AG09309 (cell line): ENCODE data around the gene ARHGEF38.

ENCODE experiments used
- DNase-seq: peaks from one replicate; pipeline ENCODE4 v3.0.0-alpha.2; 2010; ENCODE audit warnings: low read depth
- H3K4me3 ChIP-seq: 2 replicates; pipeline ENCODE4 v1.5.1; 2011; ENCODE audit warnings: mild to moderate bottlenecking, low read depth, low read length, moderate library complexity; ENCODE audit not compliant: control insufficient read depth
- TF ChIP-seq, protein P1 (sequence below): IDR thresholded peaks from 2 replicates; pipeline ENCODE4 v1.5.1; 2011; ENCODE audit warnings: mild to moderate bottlenecking, low read depth, low read length, inconsistent platforms; ENCODE audit not compliant: insufficient read depth, control insufficient read depth; ENCODE audit errors: missing control alignments

ARHGEF38 gene

GRCh38 chr4:105543346-105543745 is 9.1 kb upstream of the ARHGEF38 start:
- no peak for DNase-seq
- no peak overlapping the region for H3K4me3 ChIP-seq
- TF ChIP-seq, protein P1, sequence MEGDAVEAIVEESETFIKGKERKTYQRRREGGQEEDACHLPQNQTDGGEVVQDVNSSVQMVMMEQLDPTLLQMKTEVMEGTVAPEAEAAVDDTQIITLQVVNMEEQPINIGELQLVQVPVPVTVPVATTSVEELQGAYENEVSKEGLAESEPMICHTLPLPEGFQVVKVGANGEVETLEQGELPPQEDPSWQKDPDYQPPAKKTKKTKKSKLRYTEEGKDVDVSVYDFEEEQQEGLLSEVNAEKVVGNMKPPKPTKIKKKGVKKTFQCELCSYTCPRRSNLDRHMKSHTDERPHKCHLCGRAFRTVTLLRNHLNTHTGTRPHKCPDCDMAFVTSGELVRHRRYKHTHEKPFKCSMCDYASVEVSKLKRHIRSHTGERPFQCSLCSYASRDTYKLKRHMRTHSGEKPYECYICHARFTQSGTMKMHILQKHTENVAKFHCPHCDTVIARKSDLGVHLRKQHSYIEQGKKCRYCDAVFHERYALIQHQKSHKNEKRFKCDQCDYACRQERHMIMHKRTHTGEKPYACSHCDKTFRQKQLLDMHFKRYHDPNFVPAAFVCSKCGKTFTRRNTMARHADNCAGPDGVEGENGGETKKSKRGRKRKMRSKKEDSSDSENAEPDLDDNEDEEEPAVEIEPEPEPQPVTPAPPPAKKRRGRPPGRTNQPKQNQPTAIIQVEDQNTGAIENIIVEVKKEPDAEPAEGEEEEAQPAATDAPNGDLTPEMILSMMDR, result no peak

GRCh38 chr4:105543881-105544280 is 8.5 kb upstream of the ARHGEF38 start:
- TF ChIP-seq, protein P1, result no peak
- H3K4me3 ChIP-seq, result no peak overlapping the region
- no peak for DNase-seq

GRCh38 chr4:105544520-105545286 is 7.7 kb upstream of the ARHGEF38 start:
- TF ChIP-seq, protein P1, result no peak
- no peak for DNase-seq
- H3K4me3 ChIP-seq, result no peak overlapping the region

GRCh38 chr4:105546086-105546485 is 6.3 kb upstream of the ARHGEF38 start:
- no peak for DNase-seq
- TF ChIP-seq, protein P1, result no peak
- no peak overlapping the region for H3K4me3 ChIP-seq

GRCh38 chr4:105547769-105548168 is 4.7 kb upstream of the ARHGEF38 start:
- no peak for DNase-seq
- no peak overlapping the region for H3K4me3 ChIP-seq
- TF ChIP-seq, protein P1, result no peak

- TF ChIP-seq, protein P1, result no peak
- no peak overlapping the region for H3K4me3 ChIP-seq
- no peak for DNase-seq
Observed at GRCh38 chr4:105548483-105548882, 3.9 kb upstream of the ARHGEF38 start.
